HG03108 (cell line): ENCODE measurements around the gene EOMES.
A peak's percentile ranks its signal among the peaks of the same experiment; 100 is the strongest.

Experiments used
- ATAC-seq: cut with Tn5 transposase; IDR thresholded peaks from one replicate; pipeline ENCODE4 v1.9.1; 2021; ENCODE audit warnings: moderate library complexity; ENCODE audit not compliant: unreplicated experiment

EOMES gene

DNA sequence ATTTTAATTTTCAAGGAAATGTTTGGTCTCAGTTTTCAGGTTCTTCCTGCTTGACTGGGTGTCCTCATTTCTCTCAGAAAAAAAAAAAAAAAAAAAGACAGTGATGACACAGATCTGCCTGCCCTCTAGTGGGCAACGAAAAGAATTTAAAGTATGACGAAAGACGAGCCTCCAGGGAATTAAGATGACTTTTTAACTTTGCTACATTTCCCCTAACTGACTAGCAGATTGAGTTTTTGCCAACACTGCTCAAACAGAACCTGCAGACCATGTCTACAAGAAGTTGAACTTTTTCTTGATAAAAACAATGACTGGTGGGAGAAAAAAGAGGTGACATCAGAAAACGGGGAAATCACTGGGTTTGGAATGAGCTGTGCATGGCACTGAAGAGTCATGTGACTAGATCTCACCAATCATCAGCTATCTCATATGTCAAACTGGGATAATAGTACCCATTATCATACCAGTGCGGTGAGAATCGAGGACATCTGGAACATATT, 40.8 kb downstream of the EOMES start:
- ATAC-seq, result peak; percentile 67

DNA sequence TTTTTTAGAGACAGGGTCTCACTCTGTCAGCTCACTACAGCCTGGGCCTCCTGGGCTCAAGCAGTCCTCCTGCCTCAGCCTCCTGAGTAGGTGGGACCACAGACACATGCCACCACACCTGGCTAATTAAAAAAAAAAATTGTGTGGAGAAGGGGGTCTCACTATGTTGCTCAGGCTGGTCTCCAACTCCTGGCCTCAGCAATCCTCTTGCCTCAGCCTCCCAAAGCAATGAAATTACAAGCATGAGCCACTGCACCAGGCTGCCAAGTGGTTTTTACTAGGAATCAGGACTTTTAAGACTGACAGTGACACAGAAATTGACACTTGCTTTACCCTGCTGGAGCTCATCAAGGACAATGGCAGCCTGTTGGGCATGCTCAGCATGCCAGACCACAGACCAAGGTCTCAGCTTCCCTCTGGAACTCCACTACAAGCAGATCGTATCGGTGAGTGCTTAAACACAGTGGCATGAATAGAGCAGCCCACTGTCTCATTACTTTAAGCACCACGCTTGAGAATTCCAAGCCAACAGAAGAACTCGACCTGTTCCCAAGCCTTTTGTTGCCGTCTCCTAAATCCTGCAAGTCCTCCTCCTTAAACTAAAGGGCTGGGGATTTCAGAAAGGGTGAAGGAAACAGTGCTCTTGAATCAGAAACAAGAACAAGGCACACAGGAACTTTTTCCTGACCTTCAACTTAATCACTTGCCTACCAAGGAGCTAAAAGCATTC, 41.4 kb downstream of the EOMES start:
- no peak for ATAC-seq

DNA sequence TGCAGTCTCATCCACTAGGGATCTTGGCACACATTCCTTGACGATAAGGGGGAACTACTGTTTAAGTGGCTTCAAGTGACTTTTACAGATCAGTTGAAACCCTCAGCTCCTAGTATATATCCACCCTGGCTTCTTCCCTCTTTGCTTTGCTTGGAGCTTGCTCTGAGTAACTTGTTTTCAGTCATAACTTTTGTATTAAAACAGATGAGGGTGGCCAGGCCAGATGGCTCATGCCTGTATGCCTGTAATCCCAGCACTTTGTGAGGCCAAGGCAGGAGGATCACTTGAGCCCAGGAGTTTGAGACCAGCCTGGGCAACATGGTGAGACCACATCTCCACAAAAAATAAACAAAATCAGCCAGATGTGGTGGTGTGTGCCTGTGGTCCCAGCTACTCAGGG, 42.4 kb downstream of the EOMES start:
- no peak for ATAC-seq

GRCh38 chr3:27678234-27678633, 43.9 kb downstream of the EOMES start:
- ATAC-seq, result no peak

DNA sequence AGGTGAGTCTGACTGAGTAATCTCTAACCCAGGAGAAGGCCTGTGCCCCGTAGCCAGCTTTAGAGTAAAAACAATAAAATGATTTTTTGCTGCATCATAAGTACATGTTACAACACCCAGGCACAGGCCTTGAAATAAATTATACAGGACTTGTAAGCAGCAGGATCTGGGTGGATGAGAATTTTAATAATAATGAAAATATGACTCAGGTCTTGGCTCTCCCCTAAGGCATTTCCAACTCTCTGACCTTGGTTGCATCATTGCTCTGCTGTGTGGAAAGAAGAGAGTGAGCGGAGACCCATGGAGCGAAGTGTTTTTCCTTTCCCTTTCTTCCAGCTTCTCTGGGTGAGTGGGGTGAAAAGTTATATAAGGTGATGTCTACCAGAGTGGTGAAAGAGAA, 44.6 kb downstream of the EOMES start:
- no peak for ATAC-seq

- no peak for ATAC-seq
These were observed 46.8 kb downstream of the EOMES start for GRCh38 chr3:27675287-27675686.

DNA sequence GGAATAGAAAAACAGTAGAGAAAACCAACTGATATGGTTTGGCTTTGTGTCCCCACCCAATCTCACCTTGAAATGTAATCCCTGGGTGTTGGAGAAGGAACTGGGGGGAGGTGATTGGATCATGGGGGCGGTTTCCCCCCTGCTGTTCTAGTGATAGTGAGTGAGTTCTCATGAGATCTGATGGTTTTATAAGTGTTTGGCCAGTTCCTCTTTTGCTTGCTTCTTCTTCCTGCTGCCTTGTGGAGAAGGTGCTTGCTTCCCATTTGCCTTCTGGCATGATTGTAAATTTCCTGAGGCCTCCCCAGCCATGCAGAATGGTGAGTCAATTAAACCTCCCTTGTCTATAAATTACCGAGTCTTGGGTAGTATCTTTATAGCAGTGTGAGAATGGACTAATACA, 48.4 kb downstream of the EOMES start:
- ATAC-seq, result no peak

DNA sequence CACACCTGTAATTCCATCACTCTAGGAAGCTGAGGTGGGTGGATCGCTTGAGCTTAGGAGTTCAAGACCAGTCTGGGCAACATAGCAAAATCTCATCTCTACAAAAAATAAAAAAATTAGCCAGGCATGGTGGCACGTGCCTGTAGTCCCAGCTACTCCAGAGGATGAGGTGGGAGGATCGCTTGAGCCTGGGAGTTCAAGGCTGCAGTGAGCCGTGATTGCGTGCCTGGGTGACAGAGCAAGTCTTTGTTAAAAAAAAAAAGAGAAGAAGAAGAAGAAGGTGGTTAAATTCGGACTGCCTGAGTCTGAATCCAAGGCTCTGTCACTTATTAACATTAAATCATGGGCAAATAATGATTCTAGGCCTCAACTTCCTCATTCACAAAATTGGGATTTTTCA, 51.0 kb downstream of the EOMES start:
- no peak for ATAC-seq

DNA sequence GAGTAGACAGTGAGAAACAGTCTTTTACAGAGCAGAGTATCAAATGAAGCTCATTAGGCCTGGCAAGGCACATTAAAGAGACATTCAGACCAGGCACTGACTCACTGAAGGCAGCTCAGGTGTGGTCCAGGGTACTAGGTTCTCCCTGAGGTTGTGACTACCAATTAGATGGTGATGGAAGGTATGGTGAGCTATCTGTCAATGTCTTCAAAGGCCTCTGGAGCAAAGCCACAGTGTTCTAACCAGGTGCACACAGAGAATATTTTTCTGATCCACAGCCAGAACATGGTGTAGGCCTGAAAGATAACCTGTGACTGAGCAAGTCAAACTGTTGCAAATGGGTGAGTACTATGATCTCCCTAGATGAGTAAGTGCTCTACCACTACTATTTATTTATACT, 51.5 kb downstream of the EOMES start:
- no peak for ATAC-seq

- no peak for ATAC-seq
These were observed 52.5 kb downstream of the EOMES start for GRCh38 chr3:27669591-27669990.

GRCh38 chr3:27667751-27668150, 54.4 kb downstream of the EOMES start:
- no peak for ATAC-seq

GRCh38 chr3:27666708-27667107, 55.4 kb downstream of the EOMES start:
- ATAC-seq, result no peak

GRCh38 chr3:27666272-27666671, 55.9 kb downstream of the EOMES start:
- peak; percentile 59 for ATAC-seq
